ENCODE data around the gene CNTD1. TPM values are rescaled to one million over a fixed set of nuclear protein-coding genes. Genes with fewer than 3 reads are reported as not detected.

Gene CNTD1
- total RNA-seq, 4 donors from 2014 or later, result not detected

- Histone ChIP-seq H3K36me3 (no peaks in the 10 kb centered on the region), H3K27me3 (no peaks in the 10 kb centered on the region), H3K9me3 (no peaks in the 10 kb centered on the region), H3K4me1 (no peaks in the 10 kb centered on the region), H3K27ac (no peak overlapping the region), H3K4me3 (no peak overlapping the region)
- DNase-seq, result no peak
- no peak for TF ChIP-seq CTCF (IDR thresholded peaks at IDR 0.05)
- TF ChIP-seq POLR2A (IDR thresholded peaks at IDR 0.05), result no peak
Measured at GRCh38 chr17:42857389-42857788, 58.7 kb downstream of the CNTD1 start.

Small RNAs within 50 kb of the gene (small RNA-seq; reads per million reads assigned to genes)
- gene HMGN2P15 (0 reads per million in 2 donors), gene MIR6781 (0 reads per million in 2 donors)

Other genes with a start within 250 kb of the CNTD1 start
- gene HSD17B1, start 245.9 kb upstream of the CNTD1 start, total RNA-seq, result 1 to 10 TPM in 2 of 4 donors, under 1 TPM in 1, not detected in 1; 0.94 to 3.9 (median 1.7) TPM
- gene COASY, start 236.7 kb upstream of the CNTD1 start, total RNA-seq, result 10 to 100 TPM; 42.1 to 95.4 (median 80.2) TPM
- 100 to 1,000 TPM in 3 of 4 donors, 10 to 100 TPM in 1; 65.2 to 180 (median 133) TPM for gene MLX, start 231.8 kb upstream of the CNTD1 start, total RNA-seq
- gene PSMC3IP, start 221.1 kb upstream of the CNTD1 start, total RNA-seq, result 1 to 10 TPM in 2 of 4 donors, not detected in 2; 1.2 to 1.5 TPM
- 10 to 100 TPM; 31.4 to 66.6 (median 55.8) TPM for gene RETREG3, start 189.5 kb upstream of the CNTD1 start, total RNA-seq
- gene TUBG1, start 189.2 kb upstream of the CNTD1 start, total RNA-seq, result 10 to 100 TPM; 19.8 to 64.4 (median 37.9) TPM
- gene TUBG2, start 139.6 kb upstream of the CNTD1 start, total RNA-seq, result 10 to 100 TPM in 3 of 4 donors, 1 to 10 TPM in 1; 5.6 to 79.2 (median 16.6) TPM
- gene PLEKHH3, start 121.9 kb upstream of the CNTD1 start, total RNA-seq, result 10 to 100 TPM in 2 of 4 donors, 1 to 10 TPM in 2; 3.5 to 14.0 (median 10.8) TPM
- 1 to 10 TPM in 1 of 4 donors, under 1 TPM in 1, not detected in 2; 0.40 to 2.8 TPM for gene CCR10, start 117.0 kb upstream of the CNTD1 start, total RNA-seq
- gene CNTNAP1, start 116.3 kb upstream of the CNTD1 start, total RNA-seq, result 1 to 10 TPM in 3 of 4 donors, under 1 TPM in 1; 0.35 to 5.0 (median 1.3) TPM
- gene EZH1, start 53.8 kb upstream of the CNTD1 start, total RNA-seq, result 100 to 1,000 TPM in 1 of 4 donors, 10 to 100 TPM in 3; 33.5 to 120 (median 64.4) TPM
- gene RAMP2, start 37.6 kb upstream of the CNTD1 start, total RNA-seq, result 1 to 10 TPM; 2.3 to 9.9 (median 4.3) TPM
- gene VPS25, start 25.4 kb upstream of the CNTD1 start, total RNA-seq, result 10 to 100 TPM; 34.7 to 82.1 (median 67.5) TPM
- gene WNK4, start 18.3 kb upstream of the CNTD1 start, total RNA-seq, result 10 to 100 TPM in 3 of 4 donors, 1 to 10 TPM in 1; 7.2 to 56.0 (median 28.7) TPM
- gene COA3, start 157 bp upstream of the CNTD1 start, total RNA-seq, result 100 to 1,000 TPM in 3 of 4 donors, 10 to 100 TPM in 1; 68.5 to 156 (median 139) TPM
- gene BECN1, start 25.4 kb downstream of the CNTD1 start, total RNA-seq, result 100 to 1,000 TPM in 3 of 4 donors, 10 to 100 TPM in 1; 81.6 to 171 (median 122) TPM
- 10 to 100 TPM; 45.6 to 75.9 (median 59.8) TPM for gene PSME3, start 34.5 kb downstream of the CNTD1 start, total RNA-seq
- gene AOC2, start 45.7 kb downstream of the CNTD1 start, total RNA-seq, result 1 to 10 TPM in 2 of 4 donors, under 1 TPM in 1, not detected in 1; 0.70 to 2.3 (median 1.6) TPM
- 10 to 100 TPM in 1 of 4 donors, 1 to 10 TPM in 3; 3.3 to 11.4 (median 7.0) TPM for gene AOC3, start 52.3 kb downstream of the CNTD1 start, total RNA-seq
- gene G6PC1, start 101.9 kb downstream of the CNTD1 start, total RNA-seq, result 10 to 100 TPM in 3 of 4 donors, 1 to 10 TPM in 1; 2.5 to 97.8 (median 66.0) TPM
- 10 to 100 TPM; 12.6 to 33.5 (median 26.5) TPM for gene AARSD1, start 165.6 kb downstream of the CNTD1 start, total RNA-seq
- gene PTGES3L, start 181.2 kb downstream of the CNTD1 start, total RNA-seq, result 1 to 10 TPM in 3 of 4 donors, not detected in 1; 1.6 to 6.9 (median 5.5) TPM
- gene RUNDC1, start 181.7 kb downstream of the CNTD1 start, total RNA-seq, result 10 to 100 TPM; 17.2 to 37.3 (median 26.9) TPM
- gene RPL27, start 199.6 kb downstream of the CNTD1 start, total RNA-seq, result 1,000 to 10,000 TPM in 1 of 4 donors, 100 to 1,000 TPM in 3; 331 to 1,066 (median 442) TPM
- gene IFI35, start 207.9 kb downstream of the CNTD1 start, total RNA-seq, result 10 to 100 TPM; 60.1 to 85.8 (median 73.4) TPM
- gene VAT1, start 223.5 kb downstream of the CNTD1 start, total RNA-seq, result 10 to 100 TPM; 52.8 to 97.8 (median 71.5) TPM
- 1 to 10 TPM in 1 of 4 donors, under 1 TPM in 3; 0.27 to 1.7 (median 0.32) TPM for gene RND2, start 226.4 kb downstream of the CNTD1 start, total RNA-seq